SKM-1 treated with dmso at 0.1 percent for 144 hours (cell line): ENCODE measurements around the gene SERPINI1.

Source experiments
- DNase-seq: peaks from one replicate; lab custom pipeline; 2025; ENCODE audit not compliant: unreplicated experiment; lab: John Stamatoyannopoulos, UW

Gene SERPINI1

DNA sequence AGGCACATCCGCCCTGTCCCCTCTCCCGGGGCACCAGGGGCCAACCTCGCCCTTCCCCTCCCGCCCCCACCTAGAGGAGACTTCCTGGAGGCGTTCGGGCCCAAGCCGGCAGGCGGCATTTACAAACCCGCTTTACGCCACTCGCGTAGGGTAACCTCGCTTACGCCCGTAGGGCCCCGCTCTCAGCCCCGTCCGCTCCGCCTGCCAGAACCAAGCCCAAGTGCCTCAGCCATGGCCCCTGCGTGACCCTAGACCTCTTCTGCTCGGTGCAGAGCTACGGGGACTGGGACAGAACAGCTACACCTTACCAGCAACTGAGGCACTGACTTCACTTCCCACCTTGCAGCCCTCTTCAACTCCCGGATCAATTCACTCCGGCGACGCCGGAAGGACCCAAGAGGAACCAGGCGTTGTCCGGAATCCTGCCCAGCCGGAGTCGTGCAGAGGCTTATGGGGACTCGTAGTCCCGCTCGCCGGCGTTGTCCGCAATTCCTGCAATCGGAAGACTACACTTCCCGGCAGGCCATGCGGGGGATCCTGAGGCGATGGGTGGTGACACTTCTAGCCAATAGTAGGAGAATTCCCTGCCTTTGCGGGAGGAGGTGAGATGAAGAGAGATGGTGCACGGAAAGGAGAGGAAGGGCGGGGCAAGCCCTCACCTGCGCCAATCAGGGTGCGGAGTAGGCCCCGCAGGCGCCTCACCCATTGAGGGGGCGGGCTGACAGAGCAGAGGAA, 856 bp upstream of the SERPINI1 start, which contains the start of gene PDCD10:
Gene PDCD10 (minus strand): TSS at position 395 of the 735 bp plus-strand sequence. CDS start 14,735 bp downstream, outside the sequence.
- peak; percentile 99 for DNase-seq

DNA sequence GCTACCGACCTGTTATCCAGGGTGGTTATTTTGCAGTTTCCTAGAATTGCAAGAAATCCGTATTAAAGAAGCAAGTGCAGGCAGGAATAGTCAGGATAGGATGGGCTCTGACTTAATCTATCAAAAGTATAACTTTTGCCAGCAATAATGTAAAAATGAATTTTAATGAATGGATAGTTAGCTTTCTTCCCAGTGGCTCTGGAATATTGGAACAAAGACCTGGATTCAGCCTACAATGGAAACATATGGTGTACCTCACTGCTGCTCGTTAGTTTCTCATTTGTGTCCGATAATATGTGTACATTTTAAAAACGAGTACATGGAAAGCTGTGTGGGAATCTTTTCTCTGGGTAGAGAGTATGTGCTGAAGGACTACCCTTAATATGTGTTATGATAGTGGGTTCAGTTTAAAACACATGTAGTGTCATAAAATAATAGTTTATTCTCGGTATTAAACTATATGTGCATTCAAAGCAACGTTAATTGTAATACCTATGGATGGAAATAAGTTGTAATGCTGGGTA, 805 bp downstream of the SERPINI1 start:
- DNase-seq, result no peak

DNA sequence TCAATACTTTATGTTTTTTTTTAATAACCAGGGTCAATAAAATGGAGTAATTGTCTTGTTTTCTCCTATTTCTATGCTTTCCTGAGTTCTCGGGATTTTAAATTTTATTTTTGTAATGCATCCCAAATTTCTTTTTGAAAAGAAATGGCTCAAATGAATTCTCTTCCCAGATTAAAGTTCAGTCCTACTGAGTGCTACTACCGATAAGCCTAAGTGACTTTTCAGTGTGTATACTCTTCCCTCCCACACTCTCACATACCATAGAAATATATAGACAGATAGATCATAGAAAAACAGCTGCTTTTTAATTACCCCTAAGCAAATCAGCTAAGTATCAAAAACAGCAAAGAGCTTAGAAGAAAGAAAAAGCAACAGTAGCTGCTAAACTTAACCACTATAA, 1.5 kb downstream of the SERPINI1 start:
- no peak for DNase-seq

DNA sequence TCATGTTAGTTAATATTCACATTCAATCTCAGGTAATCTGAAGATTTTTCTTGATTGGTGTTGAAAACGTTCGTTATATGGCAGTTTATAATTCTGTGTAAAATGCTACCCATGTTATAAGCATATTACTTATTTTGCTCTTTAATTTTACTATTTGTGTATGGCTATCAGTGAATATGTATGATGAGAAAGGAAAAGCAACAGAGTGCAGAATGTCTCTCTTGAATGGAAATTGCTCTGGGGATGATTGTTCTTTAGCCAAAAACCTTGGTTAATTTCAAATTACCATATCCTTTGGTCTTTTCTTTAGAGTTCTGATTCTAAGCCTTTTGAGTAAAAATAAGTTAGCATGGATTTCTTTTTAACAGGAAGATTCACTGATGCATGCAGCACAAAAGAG, 2.5 kb downstream of the SERPINI1 start:
- no peak for DNase-seq

DNA sequence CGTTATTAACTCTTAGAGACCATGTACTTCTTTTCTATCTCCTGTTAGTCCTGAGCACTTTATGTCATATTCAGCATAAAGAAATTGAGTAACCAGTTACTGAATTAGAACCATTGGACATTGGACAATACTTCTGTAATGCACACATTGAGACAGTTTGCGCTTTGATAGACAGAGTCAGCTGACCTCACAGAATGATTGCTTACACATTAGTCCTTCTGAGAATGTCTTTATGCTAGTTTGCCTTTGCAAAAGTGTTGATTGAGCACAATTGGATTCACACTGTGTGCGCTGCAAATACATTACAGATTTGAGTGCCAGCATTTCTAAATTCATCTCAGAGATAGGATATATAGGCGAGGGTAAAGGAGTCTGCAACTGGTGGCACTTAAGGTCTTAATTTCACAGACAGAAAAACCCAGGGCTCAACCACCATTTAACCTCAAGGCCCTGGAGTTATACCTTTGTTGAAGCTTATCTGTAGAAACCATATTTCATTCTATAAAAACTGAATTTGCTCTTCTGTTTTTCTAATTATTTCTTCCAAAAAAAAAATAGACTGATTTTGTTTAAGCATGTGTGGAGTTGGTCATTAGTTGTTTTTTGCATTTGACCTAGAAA, 3.8 kb downstream of the SERPINI1 start:
- no peak for DNase-seq

DNA sequence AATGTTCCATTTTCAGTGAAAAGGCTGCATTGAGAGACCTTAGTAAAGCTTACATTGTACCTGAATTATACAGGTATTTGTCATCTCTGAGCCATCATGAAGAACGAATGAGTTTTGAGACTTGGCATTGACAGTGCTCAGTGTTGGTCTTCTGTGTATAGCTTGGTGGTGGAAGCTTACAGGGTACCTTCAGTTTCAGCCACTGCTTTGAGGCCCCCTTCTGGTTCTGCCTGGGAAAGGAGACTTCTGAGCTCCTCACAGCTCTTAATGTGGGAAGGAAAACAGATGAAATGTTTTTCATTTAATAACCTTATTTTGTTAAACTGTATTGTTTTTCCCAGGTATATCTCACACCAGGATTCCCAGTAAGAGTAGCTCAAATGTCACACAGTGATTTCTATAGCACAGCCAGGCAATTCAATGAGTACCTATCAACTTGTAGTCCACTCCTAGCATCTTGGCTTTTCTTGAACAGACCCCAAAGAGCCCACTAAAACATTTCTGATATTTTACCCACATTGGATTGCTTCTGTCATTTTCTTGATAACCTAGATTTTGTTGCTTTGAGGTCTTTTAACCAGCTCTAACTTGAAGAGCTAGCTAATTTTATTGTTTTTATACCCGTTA, 5.6 kb downstream of the SERPINI1 start:
- peak; percentile 14 for DNase-seq

DNA sequence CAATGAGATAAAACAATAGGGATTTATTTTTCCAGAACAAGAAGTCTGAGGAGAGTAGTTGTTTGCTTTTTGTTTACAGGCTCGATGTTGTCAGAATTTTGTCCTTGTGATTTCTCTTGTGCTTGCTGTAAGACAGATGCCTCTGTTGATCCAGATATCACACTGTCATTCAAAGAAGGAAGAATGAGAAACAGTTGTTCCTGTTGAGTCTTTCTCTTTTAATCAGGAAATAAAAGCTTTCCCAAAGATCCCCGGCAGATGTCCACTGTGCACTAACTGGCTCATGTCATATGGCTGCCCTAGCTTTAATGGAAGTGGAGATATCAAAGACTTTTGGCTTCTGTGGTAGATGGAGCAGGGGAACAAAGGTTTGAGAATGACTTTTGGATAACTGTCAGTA, 6.8 kb downstream of the SERPINI1 start:
- no peak for DNase-seq

DNA sequence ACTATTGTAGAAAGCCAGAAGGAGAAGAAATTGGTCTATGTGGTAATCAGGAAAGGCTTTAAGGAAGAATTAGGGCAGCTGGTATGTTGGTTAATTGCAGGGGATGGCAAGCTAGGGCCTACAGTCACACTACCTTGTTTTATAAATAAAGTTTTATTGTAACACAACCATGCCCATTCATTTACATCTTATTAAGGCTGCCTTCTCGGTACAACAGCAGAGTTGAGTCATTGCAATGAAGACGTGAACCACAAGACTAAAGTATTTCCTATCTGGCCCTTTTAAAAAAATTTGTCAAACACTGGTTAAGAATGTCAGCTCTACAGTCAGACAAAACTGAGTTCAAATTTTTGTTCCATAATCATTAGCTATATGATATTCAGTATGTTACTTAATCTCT, 8.3 kb downstream of the SERPINI1 start:
- DNase-seq, result peak; percentile 20

DNA sequence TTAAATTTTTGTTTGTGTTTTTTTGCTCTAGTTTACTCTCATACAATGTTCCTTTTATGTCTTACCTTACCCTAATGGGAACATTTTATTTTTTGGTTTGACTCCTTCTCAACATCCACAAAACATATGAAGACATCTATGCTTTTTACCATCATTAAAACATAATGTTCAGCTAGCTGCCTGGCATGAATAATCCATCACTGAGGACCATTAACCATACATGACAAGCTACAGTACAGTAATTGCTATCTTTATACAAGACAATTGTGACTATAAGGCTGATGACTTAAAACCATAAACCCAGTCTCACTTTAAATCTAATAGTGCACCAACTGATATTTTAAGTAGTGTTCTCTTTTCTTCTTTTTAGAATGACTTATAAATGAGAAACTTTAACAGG, 13.7 kb downstream of the SERPINI1 start:
- no peak for DNase-seq

DNA sequence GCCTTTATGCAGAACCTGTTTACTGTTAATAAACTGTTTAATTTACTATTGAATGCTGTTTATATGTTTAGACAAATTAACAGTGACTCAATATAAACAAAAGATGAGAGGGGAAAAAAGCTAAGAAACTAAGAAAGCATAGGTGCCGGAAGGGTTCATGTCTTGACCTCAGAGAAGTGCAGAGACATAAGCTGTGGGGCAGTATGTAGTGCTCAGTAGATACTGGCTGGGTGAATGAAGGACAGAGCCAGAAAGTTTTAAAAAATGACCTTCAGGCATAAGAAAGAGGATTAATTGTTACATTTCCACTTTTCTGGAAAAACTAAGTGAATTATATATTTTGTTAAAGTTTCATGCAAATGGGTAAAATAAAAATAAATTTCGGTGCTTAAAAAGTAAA, 14.2 kb downstream of the SERPINI1 start:
- no peak for DNase-seq

DNA sequence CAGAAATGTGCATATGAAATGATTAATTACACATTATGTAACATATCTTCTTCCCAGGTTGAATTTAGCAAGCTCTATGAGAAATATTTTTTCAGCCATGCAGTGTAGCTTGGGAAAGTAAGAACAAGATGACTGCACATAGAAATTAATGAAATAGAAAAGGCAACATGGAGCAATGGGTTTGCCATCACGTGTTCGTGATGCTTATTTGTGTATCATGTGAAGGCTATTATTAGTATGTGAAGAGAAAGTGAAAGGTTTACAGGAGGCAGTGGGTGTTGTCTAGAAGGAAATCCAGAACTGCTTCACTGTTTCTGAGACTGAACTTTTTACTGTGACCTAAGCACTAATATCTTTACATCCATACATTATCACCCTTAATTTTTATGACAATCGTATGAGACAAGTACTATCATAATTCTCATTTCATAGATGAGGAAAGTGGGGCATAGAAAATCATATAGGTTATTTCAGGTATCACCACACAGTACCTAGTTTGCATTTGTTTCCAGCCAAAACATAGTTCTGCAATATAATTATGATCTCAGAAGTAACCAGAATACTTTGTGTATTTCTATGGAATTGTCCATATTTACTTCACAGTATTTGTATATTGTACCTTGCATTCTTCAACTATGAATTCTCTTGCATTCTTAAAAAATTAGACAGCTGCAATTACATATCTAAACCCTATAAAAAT, 14.9 kb downstream of the SERPINI1 start:
- no peak for DNase-seq

DNA sequence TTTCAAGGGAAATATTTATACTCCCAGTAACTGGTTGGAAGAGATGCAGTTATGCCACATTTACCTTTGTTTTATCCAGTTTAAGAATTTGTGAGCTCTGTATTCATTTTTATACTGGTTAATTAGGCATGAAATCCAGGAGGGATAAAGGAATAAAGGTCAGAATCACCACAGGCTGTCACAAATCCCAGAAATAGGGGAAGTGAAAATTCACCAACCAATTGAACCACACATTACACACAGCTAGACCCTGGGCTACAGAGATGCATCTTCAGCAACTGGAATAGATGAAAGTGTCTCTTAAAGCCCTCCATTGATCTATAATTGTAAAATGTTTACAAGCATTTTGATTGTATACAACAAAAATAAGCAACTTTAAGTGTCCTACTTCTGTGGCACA, 18.5 kb downstream of the SERPINI1 start:
- DNase-seq, result no peak

DNA sequence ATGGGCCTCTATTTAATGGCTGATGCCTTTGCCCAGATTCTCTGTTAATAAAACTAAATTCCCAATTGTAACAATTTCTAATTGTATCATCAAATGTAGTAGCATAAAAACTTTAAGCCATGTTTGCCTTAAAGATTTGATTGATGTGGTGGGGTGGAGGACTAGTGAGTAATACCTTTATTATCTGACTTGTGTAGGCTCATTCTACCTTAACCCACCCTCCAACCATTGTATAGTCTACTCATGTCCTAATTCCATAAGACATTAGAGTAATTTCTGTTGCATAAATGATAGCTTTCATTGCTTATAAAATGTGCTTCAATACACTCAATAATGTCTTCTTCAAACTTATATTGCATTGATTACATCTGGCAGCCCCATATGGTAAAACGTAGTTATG, 25.8 kb downstream of the SERPINI1 start:
- no peak for DNase-seq

DNA sequence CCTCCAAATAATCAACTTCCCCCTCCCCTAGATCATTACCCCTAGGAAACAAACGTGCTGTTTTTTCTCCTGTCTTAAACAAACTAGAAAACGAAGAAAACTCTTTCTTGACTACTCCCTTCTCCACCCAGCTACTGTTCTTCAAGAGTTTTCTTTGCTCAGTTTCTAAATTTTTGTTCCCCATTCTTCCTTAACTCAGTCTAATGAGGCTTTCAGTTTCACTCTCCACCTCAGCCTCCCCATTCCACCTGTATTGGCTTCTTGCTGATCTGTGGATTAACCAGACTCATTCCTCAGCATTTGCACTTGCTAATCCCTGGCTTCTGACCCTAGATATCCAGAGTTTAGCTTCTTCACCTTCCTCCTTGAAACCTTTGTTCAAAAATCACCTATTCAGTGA, 26.8 kb downstream of the SERPINI1 start:
- no peak for DNase-seq

DNA sequence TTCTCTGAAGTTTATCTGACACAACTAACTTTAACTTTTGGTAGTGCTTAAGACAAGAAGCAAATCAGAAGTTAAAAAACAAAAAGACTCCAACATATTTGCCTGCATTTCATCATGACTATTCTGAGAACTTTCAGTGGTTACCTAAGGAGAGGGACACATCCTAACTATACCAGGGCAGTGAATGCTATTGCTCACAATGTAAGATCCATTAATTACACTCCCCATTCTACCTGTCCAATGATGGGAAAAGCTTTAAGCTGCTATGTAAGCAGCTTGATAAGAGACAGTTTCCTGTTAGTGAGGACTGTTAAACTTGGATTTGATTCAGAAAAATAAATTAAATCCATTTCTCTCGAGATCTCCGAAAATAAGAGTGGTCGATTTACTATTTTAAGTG, 37.5 kb downstream of the SERPINI1 start:
- no peak for DNase-seq

DNA sequence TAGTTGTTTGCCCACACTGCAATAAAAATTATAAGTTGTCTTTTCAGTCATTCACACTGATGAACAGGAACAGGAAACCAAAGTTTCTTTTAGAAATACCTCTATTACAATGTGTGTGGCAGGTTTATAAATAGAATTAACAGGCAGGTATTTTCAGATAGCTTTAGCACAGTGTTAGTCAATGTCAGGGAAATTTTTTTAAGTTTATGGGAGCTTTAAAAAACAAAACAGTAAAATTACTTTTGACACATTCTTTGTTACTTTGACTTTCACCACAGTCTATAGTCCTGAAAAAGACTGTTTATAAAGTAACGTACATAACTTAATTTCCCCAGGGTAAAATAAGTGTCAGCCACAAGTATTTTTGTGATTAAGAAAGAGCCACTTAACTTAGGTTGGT, 38.1 kb downstream of the SERPINI1 start:
- no peak for DNase-seq

DNA sequence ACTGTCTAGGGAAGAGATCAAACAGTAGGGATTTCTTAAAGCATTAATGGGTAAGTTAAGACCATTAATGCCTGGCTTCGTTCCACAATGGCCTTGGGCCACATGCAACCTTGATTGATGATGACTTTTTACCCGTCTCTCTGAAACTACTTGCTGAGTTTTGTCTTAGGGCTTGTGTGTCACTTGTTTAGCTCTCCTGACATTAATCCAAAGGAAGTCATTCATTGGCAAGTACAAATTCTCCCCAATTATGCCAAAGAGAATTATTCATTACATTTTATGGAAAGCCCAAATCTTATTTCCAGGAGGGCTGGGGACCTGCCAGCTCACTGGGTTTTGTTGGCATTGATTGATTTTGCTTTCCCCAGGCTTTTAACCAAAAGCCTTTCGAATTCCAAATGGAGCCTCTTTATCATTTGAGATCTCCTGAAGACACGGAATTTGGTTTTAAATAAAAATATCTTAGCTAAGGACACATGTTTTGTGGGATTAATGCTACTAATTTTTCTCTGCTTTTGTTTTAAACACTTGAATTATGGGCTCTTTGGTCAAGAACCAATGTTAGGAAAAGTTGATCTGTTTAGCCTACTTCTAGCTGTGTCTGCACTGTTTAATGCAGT, 40.7 kb downstream of the SERPINI1 start:
- no peak for DNase-seq

DNA sequence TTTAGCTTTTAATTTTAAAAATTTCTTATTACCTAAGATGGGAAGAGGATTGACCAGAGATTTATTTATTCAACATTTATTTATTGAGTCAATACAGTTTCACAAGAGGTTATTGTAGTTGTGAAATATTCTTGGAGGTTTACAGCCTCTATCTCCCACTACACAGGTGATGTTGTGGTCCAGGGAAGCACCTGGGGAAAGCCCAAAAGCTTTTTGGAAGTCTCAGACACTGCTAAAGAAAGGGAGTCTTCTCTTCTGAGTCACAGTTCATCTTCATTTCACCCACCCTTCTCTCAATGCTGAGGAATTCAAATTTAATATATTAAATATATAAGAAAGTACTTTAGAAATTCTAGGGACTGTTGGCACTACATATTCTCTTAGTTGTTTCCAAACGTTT, 41.8 kb downstream of the SERPINI1 start:
- DNase-seq, result no peak

DNA sequence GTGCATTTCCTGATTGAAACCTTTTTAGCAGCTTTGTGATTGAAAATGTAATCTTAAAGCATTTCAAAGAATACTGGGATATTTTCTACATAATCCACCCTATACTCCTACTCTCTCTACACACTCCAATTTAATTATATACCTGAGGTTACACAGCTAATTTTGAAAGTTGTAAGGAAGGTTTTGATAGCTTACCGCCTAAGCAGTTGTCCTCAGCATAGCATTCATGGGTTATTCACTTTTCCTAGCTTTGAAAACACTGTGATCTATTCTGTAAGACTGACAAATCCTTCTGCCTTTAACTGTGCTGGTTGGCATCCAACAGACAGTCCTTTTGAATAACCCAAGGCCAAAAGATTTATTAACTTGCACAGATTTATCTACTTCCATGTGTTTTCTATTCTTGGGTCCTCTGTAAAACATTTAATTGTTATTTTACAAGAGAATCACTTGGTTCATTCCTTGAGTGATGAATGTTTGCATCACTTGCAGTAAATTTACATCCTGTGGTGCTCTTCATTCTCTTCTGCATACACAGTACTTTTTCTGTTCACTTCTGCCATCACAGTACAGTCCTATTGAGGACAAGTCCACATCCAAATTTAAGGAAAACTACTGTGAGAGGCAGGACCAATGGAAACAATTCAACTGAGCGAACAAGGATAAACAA, 44.8 kb downstream of the SERPINI1 start:
- DNase-seq, result no peak

DNA sequence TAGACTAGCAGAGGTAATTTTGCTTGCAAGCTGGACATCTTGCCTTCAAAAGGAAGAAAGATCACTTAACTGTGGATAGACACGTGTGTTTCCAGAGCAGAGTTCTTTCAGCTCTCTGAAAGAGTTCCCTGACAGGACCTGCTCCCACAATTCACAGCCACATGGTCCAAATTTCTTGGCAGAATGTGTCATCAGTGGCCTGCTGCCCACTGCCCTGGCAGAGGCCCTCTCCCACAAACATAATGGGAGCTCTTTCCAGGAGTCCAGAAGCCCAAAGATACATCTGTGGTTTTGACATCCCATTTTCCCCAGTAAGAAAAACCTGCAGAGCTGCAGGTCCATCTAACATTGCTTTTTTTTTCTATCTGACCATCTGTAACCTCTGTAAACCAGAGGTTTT, 48.3 kb downstream of the SERPINI1 start:
- DNase-seq, result no peak

DNA sequence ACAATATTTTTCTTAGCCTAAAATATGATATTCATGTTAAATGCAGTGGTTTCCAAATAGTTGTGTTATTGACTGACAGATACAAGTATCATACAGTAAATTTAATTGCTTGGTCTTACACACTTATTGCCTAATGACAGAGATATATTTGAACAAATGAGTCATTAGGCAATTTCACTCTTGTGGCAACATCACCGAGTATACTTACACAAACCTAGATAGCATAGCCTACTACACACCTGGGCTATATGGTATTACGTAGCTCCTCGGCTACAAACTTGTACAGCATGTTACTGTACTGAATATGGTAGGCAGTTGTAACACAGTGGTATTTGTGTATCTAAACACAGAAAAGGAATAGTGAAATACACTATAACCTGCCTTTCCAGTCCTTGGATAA, 50.3 kb downstream of the SERPINI1 start:
- DNase-seq, result no peak
